ENCODE data around the gene PTCSC3.

Gene PTCSC3

GRCh38 chr14:36181417-36181816, 4.9 kb upstream of the PTCSC3 start:
- H3K4me3 ChIP-seq (ENCODE audit: low read length) = no peak overlapping the region
- no peak for TF ChIP-seq CTCF (conservative IDR thresholded peaks at IDR 0.05; ENCODE audit: low read depth, low read length)
- no peak for DNase-seq (ENCODE audit: low read depth)

- DNase-seq (ENCODE audit: low read depth) = no peak
- H3K4me3 ChIP-seq (ENCODE audit: low read length) = no peak overlapping the region
- TF ChIP-seq CTCF (conservative IDR thresholded peaks at IDR 0.05; ENCODE audit: low read depth, low read length) = no peak
Observed at GRCh38 chr14:36177489-36177888, 967 bp upstream of the PTCSC3 start.

GRCh38 chr14:36174767-36175424, 1.6 kb downstream of the PTCSC3 start:
- DNase-seq (ENCODE audit: low read depth) = no peak
- no peak for TF ChIP-seq CTCF (conservative IDR thresholded peaks at IDR 0.05; ENCODE audit: low read depth, low read length)
- H3K4me3 ChIP-seq (ENCODE audit: low read length) = no peak overlapping the region

- DNase-seq (ENCODE audit: low read depth) = no peak
- TF ChIP-seq CTCF (conservative IDR thresholded peaks at IDR 0.05; ENCODE audit: low read depth, low read length) = no peak
- H3K4me3 ChIP-seq (ENCODE audit: low read length) = no peak overlapping the region
Observed at GRCh38 chr14:36173161-36173560, 3.4 kb downstream of the PTCSC3 start.

GRCh38 chr14:36171607-36172006, 4.9 kb downstream of the PTCSC3 start:
- no peak overlapping the region for H3K4me3 ChIP-seq (ENCODE audit: low read length)
- TF ChIP-seq CTCF (conservative IDR thresholded peaks at IDR 0.05; ENCODE audit: low read depth, low read length) = no peak

GRCh38 chr14:36167431-36167830, 9.1 kb downstream of the PTCSC3 start:
- no peak overlapping the region for H3K4me3 ChIP-seq (ENCODE audit: low read length)
- no peak for TF ChIP-seq CTCF (conservative IDR thresholded peaks at IDR 0.05; ENCODE audit: low read depth, low read length)
- no peak for DNase-seq (ENCODE audit: low read depth)

More at GRCh38 chr14:36171607-36172006, 4.9 kb downstream of the PTCSC3 start:
- no peak for DNase-seq (ENCODE audit: low read depth)

- no peak overlapping the region for H3K4me3 ChIP-seq (ENCODE audit: low read length)
- DNase-seq (ENCODE audit: low read depth) = no peak
- TF ChIP-seq CTCF (conservative IDR thresholded peaks at IDR 0.05; ENCODE audit: low read depth, low read length) = no peak
Observed at GRCh38 chr14:36163451-36163850, 13.1 kb downstream of the PTCSC3 start.
